K562 (cell line): ENCODE results near the gene MT1HL1. TPM values are rescaled to one million over a fixed set of nuclear protein-coding genes. Genes with fewer than 3 reads are reported as not detected.
A peak's percentile ranks its signal among the peaks of the same experiment; 100 is the strongest.

Source experiments
- GTF2B ChIP-seq: IDR thresholded peaks from 2 replicates; pipeline ENCODE4 v1.6.1; 2011; ENCODE audit not compliant: insufficient read length; ENCODE audit errors: extremely low read depth
- MTA3 ChIP-seq: fragments of 450-650 bp; formaldehyde crosslinking; IDR thresholded peaks from 2 replicates; pipeline ENCODE4 v1.6.1; 2017; ENCODE audit warnings: mild to moderate bottlenecking, borderline replicate concordance
- NR2C2 ChIP-seq, 2 experiments: fragments of 200-800 bp in 1 of 2; sonication (Bioruptor generic) in 1 of 2; sonication (generic) in 1 of 2; formaldehyde crosslinking in 1 of 2; IDR thresholded peaks; 2 replicates each; pipeline versions ENCODE4 v1.6.1 to v1.8.0; 2016 to 2022; ENCODE audit warnings: mild to moderate bottlenecking in 1 of 2, missing compliant biosample characterization in 1 of 2, missing genetic modification characterization in 1 of 2, missing genetic modification reagents in 1 of 2
- REST ChIP-seq, 2 experiments: fragments of 450-650 bp; formaldehyde crosslinking in 1 of 2; IDR thresholded peaks; 2 replicates each; pipeline versions ENCODE4 v1.4.0 to v1.6.1; 2014 to 2020; ENCODE audit warnings: mild to moderate bottlenecking in 2 of 2, borderline replicate concordance in 1 of 2, low read depth in 1 of 2
- polyA plus RNA-seq, 8 experiments: library from polyadenylated mRNA; depleted of rRNA in 4 of 8; stranded (reverse) in 5 of 8; unstranded in 3 of 8; fragments of >200 nt; fragmentation: Nextera tagmentation in 2 of 8; fragmentation: Illumina TruSeq in 1 of 8; extraction: Ambion mirVana in 2 of 8; extraction: Trizol in 1 of 8; gene quantifications; 2 replicates each; pipeline versions ENCODE4 v1.2.1 to v1.2.3, GENCODE V29; 2011 to 2014; ENCODE audit warnings: inconsistent platforms in 1 of 8, missing spikeins in 1 of 8
- total RNA-seq, 7 experiments: library from RNA; depleted of rRNA in 6 of 7; stranded (reverse); fragments of >200 nt in 6 of 7; fragmentation: Illumina TruSeq in 2 of 7; extraction: Trizol in 2 of 7; gene quantifications; 2 replicates each; pipeline versions ENCODE4 v1.2.1 to v1.2.3, GENCODE V29; 2011 to 2021; ENCODE audit warnings: low replicate concordance in 1 of 7

MT1HL1 gene
- total and polyA plus RNA-seq, 9 of the 15 experiments (the other 6 are each of a cell fraction or from before 2014, with no cell fraction given) = not detected

- TF ChIP-seq MTA3 = no peak
- TF ChIP-seq NR2C2 (CRISPR knock-in tag; IDR thresholded peaks at IDR 0.05) = no peak
- TF ChIP-seq NR2C2 (tag; IDR thresholded peaks at IDR 0.05) = no peak
- no peak for TF ChIP-seq GTF2B
- TF ChIP-seq REST (IDR thresholded peaks at IDR 0.05; ENCODE audit: borderline replicate concordance) = peak; percentile 41; the same call in 1 of the 2 replicates
- TF ChIP-seq REST (CRISPR knock-in tag; IDR thresholded peaks at IDR 0.05; ENCODE audit: low read depth) = no peak
- TF ChIP-seq, all 486 proteins: peak for 3
Measured at GRCh38 chr1:237045278-237046016, 41.2 kb upstream of the MT1HL1 start (continued).
